Measurements from ENCODE around the gene JUNB. TPM values are rescaled to one million over a fixed set of nuclear protein-coding genes. Genes with fewer than 3 reads are reported as not detected.

The JUNB gene
- total RNA-seq, 4 donors from 2014 or later = 99.3 to 614 (median 168) TPM

DNA sequence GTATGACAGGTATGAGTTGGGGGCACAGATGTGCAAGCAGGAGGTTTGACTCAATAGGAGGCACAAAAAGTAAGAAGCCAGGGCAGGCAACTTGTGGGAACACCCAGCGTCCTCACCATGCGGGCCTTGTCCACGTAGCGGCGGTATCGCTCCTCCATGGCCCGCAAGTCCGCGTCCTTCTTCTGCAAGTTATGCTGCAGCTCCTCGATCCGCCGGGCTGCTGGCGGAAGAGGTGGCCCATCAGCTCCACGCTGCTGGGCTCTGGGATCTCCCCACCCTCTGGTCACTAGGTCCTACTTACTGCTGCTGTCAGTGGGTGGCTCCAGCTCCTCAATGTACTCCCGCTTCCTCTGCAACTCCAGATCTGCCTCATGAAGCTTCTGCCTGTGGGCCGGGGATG is 26.6 kb upstream of the JUNB start:
- Histone ChIP-seq H3K36me3 (peaks cover 0 to 56% of the 10 kb centered on the region in 2 donors), H3K27me3 (no peaks in the 10 kb centered on the region), H3K4me3 (no peak overlapping the region), H3K27ac (no peak overlapping the region), H3K4me1 (peaks cover 0 to 9% (median 0%) of the 10 kb centered on the region in 3 donors), H3K9me3 (no peaks in the 10 kb centered on the region)
- no peak for TF ChIP-seq EP300 (IDR thresholded peaks at IDR 0.05)
- TF ChIP-seq, protein P1, sequence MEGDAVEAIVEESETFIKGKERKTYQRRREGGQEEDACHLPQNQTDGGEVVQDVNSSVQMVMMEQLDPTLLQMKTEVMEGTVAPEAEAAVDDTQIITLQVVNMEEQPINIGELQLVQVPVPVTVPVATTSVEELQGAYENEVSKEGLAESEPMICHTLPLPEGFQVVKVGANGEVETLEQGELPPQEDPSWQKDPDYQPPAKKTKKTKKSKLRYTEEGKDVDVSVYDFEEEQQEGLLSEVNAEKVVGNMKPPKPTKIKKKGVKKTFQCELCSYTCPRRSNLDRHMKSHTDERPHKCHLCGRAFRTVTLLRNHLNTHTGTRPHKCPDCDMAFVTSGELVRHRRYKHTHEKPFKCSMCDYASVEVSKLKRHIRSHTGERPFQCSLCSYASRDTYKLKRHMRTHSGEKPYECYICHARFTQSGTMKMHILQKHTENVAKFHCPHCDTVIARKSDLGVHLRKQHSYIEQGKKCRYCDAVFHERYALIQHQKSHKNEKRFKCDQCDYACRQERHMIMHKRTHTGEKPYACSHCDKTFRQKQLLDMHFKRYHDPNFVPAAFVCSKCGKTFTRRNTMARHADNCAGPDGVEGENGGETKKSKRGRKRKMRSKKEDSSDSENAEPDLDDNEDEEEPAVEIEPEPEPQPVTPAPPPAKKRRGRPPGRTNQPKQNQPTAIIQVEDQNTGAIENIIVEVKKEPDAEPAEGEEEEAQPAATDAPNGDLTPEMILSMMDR (IDR thresholded peaks at IDR 0.05) = no peak
- TF ChIP-seq POLR2A (IDR thresholded peaks at IDR 0.05) = no peak
- TF ChIP-seq POLR2AphosphoS5 (IDR thresholded peaks at IDR 0.05) = no peak
- 88 to 91% methylated on average over 1 to 6 of the region's 16 CpGs for WGBS, 2 donors (ENCODE audit: low coverage in 1 of 2)
- ATAC-seq = no peak

DNA sequence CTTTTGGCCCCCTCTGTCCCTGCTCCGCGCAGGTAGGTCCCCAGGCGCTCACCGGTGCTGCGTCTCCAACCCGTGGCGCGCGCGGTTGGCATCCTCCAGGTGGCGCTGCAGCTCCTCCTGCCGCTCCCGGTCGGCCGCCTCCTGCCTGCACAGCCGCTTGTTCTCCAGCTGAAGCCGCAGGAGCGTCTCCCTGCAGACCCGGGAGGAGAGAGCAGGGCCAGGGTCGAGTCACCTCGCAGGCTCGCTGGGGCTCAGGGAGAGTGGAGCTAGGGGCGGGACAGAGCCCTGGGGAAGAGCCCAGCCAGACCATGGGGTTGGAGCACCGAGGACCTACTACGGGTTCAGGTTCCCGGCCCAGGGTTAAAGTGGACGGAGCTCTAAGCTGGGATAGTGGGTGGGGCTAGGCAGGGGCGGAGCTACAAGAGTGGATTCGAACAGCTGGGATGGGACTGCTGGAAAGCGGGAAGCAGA is 25.2 kb upstream of the JUNB start:
- TF ChIP-seq, protein P1 (IDR thresholded peaks at IDR 0.05) = peak in 3 of 4 experiments; percentile 64 to 99 (median 81)
- no peak for TF ChIP-seq EP300 (IDR thresholded peaks at IDR 0.05)
- ATAC-seq = peak; percentile 96
- 0 to 39% methylated on average over 3 to 7 of the region's 30 CpGs for whole genome bisulfite sequencing, 2 donors (ENCODE audit: low coverage in 1 of 2)

DNA sequence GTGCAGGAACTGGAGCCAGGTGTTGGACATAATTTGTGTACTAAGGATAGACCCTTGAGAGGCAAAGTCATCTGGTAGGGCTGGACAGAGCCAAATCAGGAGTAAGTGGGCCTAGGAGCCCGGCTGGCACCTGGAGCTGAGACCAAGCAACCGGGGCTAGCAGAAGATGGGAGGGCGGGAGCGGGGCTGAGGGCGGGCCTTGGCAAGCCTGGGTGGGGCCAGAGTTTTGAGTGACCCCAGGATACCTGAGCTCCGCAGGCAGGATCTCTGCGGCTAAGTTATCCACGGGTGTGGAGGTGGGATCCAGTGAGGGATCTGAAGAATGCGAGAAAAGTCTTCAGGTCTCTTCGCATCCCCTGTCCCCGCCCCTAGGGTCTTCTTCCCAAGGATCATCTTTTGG is 24.1 kb upstream of the JUNB start:
- Histone ChIP-seq H3K9me3 (no peaks in the 10 kb centered on the region), H3K27ac (no peak overlapping the region), H3K4me3 (no peak overlapping the region), H3K27me3 (no peaks in the 10 kb centered on the region), H3K36me3 (peaks cover 0 to 66% of the 10 kb centered on the region in 2 donors), H3K4me1 (peaks cover 0 to 9% (median 0%) of the 10 kb centered on the region in 3 donors)
- ATAC-seq = no peak
- TF ChIP-seq POLR2AphosphoS5 (IDR thresholded peaks at IDR 0.05) = no peak
- TF ChIP-seq, protein P1 (IDR thresholded peaks at IDR 0.05) = no peak
- 92% methylated on average over 6 of the region's 11 CpGs; no CpG with 5 or more reads in 1 of the 2 donors for WGBS, 2 donors (ENCODE audit: low coverage in 1 of 2)

More for the DNA sequence above, 25.2 kb upstream of the JUNB start:
- Histone ChIP-seq H3K36me3 (peaks cover 0 to 66% of the 10 kb centered on the region in 2 donors), H3K27ac (peak overlapping the region in 3 of 4 donors; percentile 55 to 78 (median 71)), H3K27me3 (no peaks in the 10 kb centered on the region), H3K9me3 (no peaks in the 10 kb centered on the region), H3K4me3 (peak overlapping the region in 1 of 2 donors; percentile 48), H3K4me1 (peaks cover 0 to 9% (median 0%) of the 10 kb centered on the region in 3 donors)

DNA sequence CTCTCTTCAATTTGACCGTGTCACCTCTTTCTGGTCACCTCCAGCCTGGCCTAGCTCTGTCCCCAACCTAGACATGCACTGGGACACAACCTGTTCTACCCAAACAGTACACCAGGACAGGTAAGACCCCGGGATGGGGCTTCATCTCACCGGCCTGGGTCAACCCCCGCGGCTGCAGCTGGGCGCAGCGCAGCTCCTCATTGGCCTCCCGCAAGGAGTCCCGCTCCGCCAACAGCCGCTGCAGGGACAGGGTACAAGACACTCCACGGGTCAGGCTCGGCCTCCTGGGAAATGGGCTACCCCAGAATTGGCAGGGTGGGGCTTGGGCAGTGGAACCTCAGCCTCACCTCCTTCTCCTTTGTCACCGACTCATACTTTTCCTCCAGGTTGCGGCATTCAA is 23.6 kb upstream of the JUNB start:
- H3K4me1 ChIP-seq = peaks cover 0 to 9% (median 0%) of the 10 kb centered on the region in 3 donors
- WGBS, 2 donors (ENCODE audit: low coverage in 1 of 2) = 94% methylated on average over 6 of the region's 15 CpGs; no CpG with 5 or more reads in 1 of the 2 donors
- H3K36me3 ChIP-seq = peaks cover 0 to 63% of the 10 kb centered on the region in 2 donors
- no peak for TF ChIP-seq POLR2AphosphoS5 (IDR thresholded peaks at IDR 0.05)
- no peak overlapping the region for H3K4me3 ChIP-seq
- H3K27ac ChIP-seq = no peak overlapping the region
- no peaks in the 10 kb centered on the region for H3K9me3 ChIP-seq
- ATAC-seq = no peak
- no peaks in the 10 kb centered on the region for H3K27me3 ChIP-seq

DNA sequence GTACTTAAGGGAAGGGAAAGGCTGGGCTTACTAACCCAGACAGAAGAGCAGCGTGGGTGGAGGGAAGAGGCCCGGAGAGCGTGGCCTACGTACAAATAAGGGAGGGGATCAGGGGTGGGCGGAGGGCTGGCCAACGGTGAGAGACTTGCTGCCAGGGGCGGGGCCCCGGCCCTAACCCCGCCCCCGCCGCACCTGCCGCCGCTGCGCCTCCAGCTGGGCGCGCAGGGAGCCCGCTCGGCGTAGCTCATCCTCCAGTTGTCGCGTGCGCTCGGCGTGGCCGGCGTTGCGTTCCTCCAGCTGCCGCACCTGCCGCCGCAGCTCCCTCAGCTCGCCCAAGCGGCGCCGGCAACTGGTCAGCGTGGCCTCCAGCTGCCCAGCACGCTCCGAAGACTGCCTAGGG is 21.6 kb upstream of the JUNB start:
- H3K9me3 ChIP-seq = no peaks in the 10 kb centered on the region
- TF ChIP-seq, protein P1 (IDR thresholded peaks at IDR 0.05) = no peak
- TF ChIP-seq POLR2A (IDR thresholded peaks at IDR 0.05) = no peak
- TF ChIP-seq POLR2AphosphoS5 (IDR thresholded peaks at IDR 0.05) = no peak
- TF ChIP-seq EP300 (IDR thresholded peaks at IDR 0.05) = no peak
- H3K36me3 ChIP-seq = peaks cover 0 to 44% of the 10 kb centered on the region in 2 donors
- no peak overlapping the region for H3K4me3 ChIP-seq
- WGBS, 2 donors (ENCODE audit: low coverage in 1 of 2) = 75% methylated on average over 4 of the region's 37 CpGs; no CpG with 5 or more reads in 1 of the 2 donors
- H3K27me3 ChIP-seq = no peaks in the 10 kb centered on the region
- ATAC-seq = no peak
- H3K27ac ChIP-seq = no peak overlapping the region
- H3K4me1 ChIP-seq = peaks cover 0 to 11% (median under 1%) of the 10 kb centered on the region in 3 donors

All from gastroesophageal sphincter (tissue), 4 donors.